Activated CD8-positive, alpha-beta T cell treated with anti-CD3 and anti-CD28 coated beads for 36 hours (primary cell): ENCODE data around the gene TRPV2. TPM values are rescaled to one million over a fixed set of nuclear protein-coding genes. Genes with fewer than 3 reads are reported as not detected.

Experiments used
- ATAC-seq: fragments of 200-7000 bp; cut with Tn5 transposase; one replicate; pipeline ENCODE4 v1.10.0; 2021; ENCODE audit warnings: mild to moderate bottlenecking, moderate library complexity
- CTCF ChIA-PET: fragments of 350-600 bp; sonication (Branson Sonifier 250); formaldehyde crosslinking; loops from one replicate; lab custom pipeline; 2021; ENCODE audit warnings: antibody characterized with exemption; lab: Charles Lee
- POLR2A ChIA-PET: fragments of 350-600 bp; sonication (Branson Sonifier 250); formaldehyde crosslinking; loops from one replicate; lab custom pipeline; 2021; ENCODE audit warnings: antibody characterized with exemption; lab: Charles Lee
- DNase-seq: peaks from one replicate; pipeline ENCODE4 v3.0.0-alpha.2; 2020
- H3K27ac Mint-ChIP-seq: one replicate; pipeline ENCODE4 v1.8.0; 2021; ENCODE audit warnings: mild to moderate bottlenecking, mixed read lengths
- H3K27me3 Mint-ChIP-seq: one replicate; pipeline ENCODE4 v1.8.0; 2021; ENCODE audit warnings: mixed read lengths
- H3K36me3 Mint-ChIP-seq: one replicate; pipeline ENCODE4 v1.8.0; 2021; ENCODE audit warnings: low read depth, mixed read lengths
- H3K4me1 Mint-ChIP-seq: one replicate; pipeline ENCODE4 v1.8.0; 2021; ENCODE audit warnings: low read depth, mixed read lengths
- H3K4me3 Mint-ChIP-seq: one replicate; pipeline ENCODE4 v1.8.0; 2021; ENCODE audit warnings: mild to moderate bottlenecking, moderate library complexity, mixed read lengths
- H3K9me3 Mint-ChIP-seq: one replicate; pipeline ENCODE4 v1.8.0; 2021; ENCODE audit warnings: mixed read lengths
- intact Hi-C: fragments of 100-400 bp; cut with micrococcal nuclease; formaldehyde crosslinking; loops from one replicate; pipeline ENCODE4 v1.10.0; 2022
- total RNA-seq, 2 experiments: library from RNA; stranded (reverse); gene quantifications; one replicate each; pipeline ENCODE4 v1.2.3, GENCODE V29; 2021
- TF ChIP-seq, protein P1 (sequence below): fragments of 200-600 bp; IDR thresholded peaks from one replicate; pipeline ENCODE4 v1.8.0; 2022; ENCODE audit warnings: antibody characterized with exemption, mild to moderate bottlenecking

TRPV2 gene
- total RNA-seq, 2 experiments from 2014 or later: 44.6 to 47.6 TPM

- CTCF ChIA-PET: interaction anchor here (0.7 kb wide), 1 partner anchor 10 kb away, joined by 3 read pairs; no protein-coding TSS in a partner anchor
- Mint-ChIP-seq H3K27me3 (no peaks in the 10 kb centered on the region), H3K27ac (no peak overlapping the region), H3K4me3 (no peak overlapping the region), H3K4me1 (no peaks in the 10 kb centered on the region), H3K9me3 (no peaks in the 10 kb centered on the region), H3K36me3 (peaks cover 9% of the 10 kb centered on the region)
- intact Hi-C loops: no loop called here
- DNase-seq (no peak), ATAC-seq (no peak)
- TF ChIP-seq, protein P1, sequence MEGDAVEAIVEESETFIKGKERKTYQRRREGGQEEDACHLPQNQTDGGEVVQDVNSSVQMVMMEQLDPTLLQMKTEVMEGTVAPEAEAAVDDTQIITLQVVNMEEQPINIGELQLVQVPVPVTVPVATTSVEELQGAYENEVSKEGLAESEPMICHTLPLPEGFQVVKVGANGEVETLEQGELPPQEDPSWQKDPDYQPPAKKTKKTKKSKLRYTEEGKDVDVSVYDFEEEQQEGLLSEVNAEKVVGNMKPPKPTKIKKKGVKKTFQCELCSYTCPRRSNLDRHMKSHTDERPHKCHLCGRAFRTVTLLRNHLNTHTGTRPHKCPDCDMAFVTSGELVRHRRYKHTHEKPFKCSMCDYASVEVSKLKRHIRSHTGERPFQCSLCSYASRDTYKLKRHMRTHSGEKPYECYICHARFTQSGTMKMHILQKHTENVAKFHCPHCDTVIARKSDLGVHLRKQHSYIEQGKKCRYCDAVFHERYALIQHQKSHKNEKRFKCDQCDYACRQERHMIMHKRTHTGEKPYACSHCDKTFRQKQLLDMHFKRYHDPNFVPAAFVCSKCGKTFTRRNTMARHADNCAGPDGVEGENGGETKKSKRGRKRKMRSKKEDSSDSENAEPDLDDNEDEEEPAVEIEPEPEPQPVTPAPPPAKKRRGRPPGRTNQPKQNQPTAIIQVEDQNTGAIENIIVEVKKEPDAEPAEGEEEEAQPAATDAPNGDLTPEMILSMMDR: no peak
- POLR2A ChIA-PET: interaction anchor here (0.6 to 0.9 kb wide), 2 partner anchors 16 to 27 kb away, joined by 3 read pairs; no protein-coding TSS in a partner anchor
Measured at GRCh38 chr17:16459855-16460550, 44.6 kb downstream of the TRPV2 start.

DNA sequence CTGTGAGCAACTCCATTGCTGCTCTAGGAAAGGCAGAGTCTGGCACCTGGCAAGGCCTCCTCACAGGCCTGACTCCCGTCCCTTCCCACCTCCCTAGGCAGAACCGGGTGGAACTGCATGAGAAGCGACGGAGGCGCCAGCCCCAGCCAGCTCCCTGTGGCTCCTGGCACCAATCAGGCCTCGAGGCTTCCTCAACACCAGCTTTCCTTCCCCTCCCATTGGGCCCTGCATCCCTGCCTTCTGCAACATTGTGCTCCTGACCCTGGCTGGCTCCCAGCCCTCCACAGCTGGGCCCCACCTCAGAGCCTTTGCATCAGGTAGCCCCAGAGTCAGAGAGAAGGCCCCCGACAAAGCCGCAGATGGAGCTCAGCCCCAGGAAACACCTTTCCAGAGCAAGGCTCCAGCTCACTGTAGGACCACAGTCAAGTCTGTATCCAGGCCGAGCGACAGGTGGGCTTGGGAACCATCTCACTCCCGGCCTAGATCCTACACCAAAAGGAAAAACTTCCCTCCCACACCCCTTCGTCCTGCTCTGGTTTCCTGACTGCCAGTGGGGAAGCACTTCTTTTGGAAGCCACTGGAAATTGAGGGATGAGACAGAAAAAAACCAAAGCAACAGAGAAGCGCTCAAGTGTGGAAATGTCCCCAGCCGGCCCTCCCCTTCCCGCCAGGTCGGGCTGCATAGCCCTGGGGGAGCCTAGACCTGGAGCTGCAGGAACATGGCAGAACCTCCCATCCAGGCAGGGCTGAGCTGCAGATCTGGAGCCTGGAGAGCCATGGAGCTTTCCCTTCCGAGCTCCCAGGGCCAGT lies 45.6 kb downstream of the TRPV2 start:
- CTCF ChIA-PET: interaction anchor here (2.8 to 3.0 kb wide), 2 partner anchors 7 to 61 kb away, joined by 11 to 12 read pairs; no protein-coding TSS in a partner anchor
- Mint-ChIP-seq H3K4me1 (no peaks in the 10 kb centered on the region), H3K9me3 (no peaks in the 10 kb centered on the region), H3K36me3 (peaks cover 6% of the 10 kb centered on the region), H3K4me3 (no peak overlapping the region), H3K27me3 (no peaks in the 10 kb centered on the region), H3K27ac (no peak overlapping the region)
- POLR2A ChIA-PET: interaction anchor here (0.6 to 1.4 kb wide), 4 partner anchors 8 to 26 kb away, joined by 3 to 4 read pairs (median 4); no protein-coding TSS in a partner anchor
- DNase-seq (no peak), ATAC-seq (no peak)
- intact Hi-C loops: no loop called here
- TF ChIP-seq, protein P1: no peak

DNA sequence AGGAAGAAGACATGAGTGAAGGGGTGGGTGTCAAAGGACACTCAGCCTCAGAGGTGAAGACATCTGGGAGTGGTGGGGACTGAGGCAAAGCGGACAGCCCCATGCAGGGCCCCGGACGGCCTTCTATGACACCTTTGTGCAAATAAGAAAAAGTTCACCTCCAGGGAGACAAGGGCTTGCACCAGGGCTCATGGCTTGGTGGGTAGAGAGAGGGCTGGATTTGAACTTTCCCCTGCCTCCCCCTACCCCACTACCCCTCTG lies 46.2 kb downstream of the TRPV2 start:
- intact Hi-C loops: no loop called here
- peaks cover 6% of the 10 kb centered on the region for H3K36me3 Mint-ChIP-seq
- no peak overlapping the region for H3K27ac Mint-ChIP-seq
- ChIA-PET CTCF (interaction anchor here (2.8 to 3.0 kb wide), 2 partner anchors 8 to 60 kb away, joined by 11 to 12 read pairs; no protein-coding TSS in a partner anchor), POLR2A (interaction anchor here (0.8 to 1.4 kb wide), 3 partner anchors 8 to 18 kb away, joined by 3 to 4 read pairs (median 4); no protein-coding TSS in a partner anchor)
- no peaks in the 10 kb centered on the region for H3K27me3 Mint-ChIP-seq
- DNase-seq: no peak
- H3K4me3 Mint-ChIP-seq: no peak overlapping the region
- H3K4me1 Mint-ChIP-seq: no peaks in the 10 kb centered on the region
- H3K9me3 Mint-ChIP-seq: no peaks in the 10 kb centered on the region
- ATAC-seq: no peak
- TF ChIP-seq, protein P1: no peak

DNA sequence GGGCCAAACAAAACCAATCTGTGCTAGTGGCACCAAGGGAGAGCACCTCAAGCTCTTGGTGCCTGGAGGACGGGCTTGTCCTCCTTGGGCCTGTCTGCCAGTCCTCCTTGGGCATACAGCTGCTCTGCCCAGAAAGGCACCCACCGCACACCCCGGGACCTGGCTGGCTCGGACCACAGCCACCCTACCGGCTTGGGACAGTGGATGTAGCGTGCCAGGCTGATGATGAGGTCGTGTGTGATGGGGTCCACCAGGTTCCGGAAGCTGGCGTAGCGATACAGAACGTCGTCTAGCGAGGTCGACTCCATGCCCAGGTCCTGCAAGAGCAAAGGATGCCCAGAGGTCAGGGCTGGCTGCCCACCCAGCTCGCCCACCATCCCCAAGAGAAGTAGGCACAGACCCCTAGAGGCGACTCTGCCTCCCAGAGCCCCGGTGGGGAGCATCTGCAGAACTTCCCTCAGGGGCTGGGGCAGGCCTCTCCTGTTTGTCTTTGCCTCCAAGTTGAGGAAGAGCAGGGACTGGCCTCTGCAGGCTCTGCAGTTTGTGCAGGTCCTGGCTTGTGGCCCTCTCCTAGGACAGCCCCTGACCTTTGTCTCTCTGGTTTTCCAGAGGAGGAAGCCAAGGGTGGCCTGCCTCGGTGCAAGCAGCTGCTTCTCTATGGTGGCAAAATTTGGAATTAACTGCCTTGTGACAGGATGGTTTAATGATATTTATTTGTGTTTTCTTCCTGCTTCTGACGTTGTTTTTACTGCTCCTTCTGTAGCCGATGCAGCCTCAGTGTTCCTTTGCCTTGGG lies 46.9 kb downstream of the TRPV2 start:
- no peak overlapping the region for H3K27ac Mint-ChIP-seq
- no peak for ATAC-seq
- CTCF ChIA-PET: interaction anchor here (1.0 to 3.0 kb wide), 4 partner anchors 8 to 59 kb away, joined by 3 to 12 read pairs (median 8); no protein-coding TSS in a partner anchor

More for the DNA sequence above, 46.9 kb downstream of the TRPV2 start:
- H3K4me3 Mint-ChIP-seq: no peak overlapping the region
- H3K4me1 Mint-ChIP-seq: no peaks in the 10 kb centered on the region
- no peaks in the 10 kb centered on the region for H3K27me3 Mint-ChIP-seq
- TF ChIP-seq, protein P1: no peak
- no peak for DNase-seq
- POLR2A ChIA-PET: interaction anchor here (0.8 to 1.4 kb wide), 3 partner anchors 9 to 19 kb away, joined by 3 to 4 read pairs (median 4); no protein-coding TSS in a partner anchor
- H3K9me3 Mint-ChIP-seq: no peaks in the 10 kb centered on the region
- peaks cover 6% of the 10 kb centered on the region for H3K36me3 Mint-ChIP-seq
- intact Hi-C loops: no loop called here
